ENCODE results near the gene RAPSN.

Gene RAPSN

GRCh38 chr11:47390422-47390760 is 58.5 kb downstream of the RAPSN start:
- no peak for TF ChIP-seq POLR2A (IDR thresholded peaks at IDR 0.05; ENCODE audit: low read length)
- no peak for TF ChIP-seq GATA1 (IDR thresholded peaks at IDR 0.05; ENCODE audit: low read depth, low read length)
- DNase-seq, result no peak

DNA sequence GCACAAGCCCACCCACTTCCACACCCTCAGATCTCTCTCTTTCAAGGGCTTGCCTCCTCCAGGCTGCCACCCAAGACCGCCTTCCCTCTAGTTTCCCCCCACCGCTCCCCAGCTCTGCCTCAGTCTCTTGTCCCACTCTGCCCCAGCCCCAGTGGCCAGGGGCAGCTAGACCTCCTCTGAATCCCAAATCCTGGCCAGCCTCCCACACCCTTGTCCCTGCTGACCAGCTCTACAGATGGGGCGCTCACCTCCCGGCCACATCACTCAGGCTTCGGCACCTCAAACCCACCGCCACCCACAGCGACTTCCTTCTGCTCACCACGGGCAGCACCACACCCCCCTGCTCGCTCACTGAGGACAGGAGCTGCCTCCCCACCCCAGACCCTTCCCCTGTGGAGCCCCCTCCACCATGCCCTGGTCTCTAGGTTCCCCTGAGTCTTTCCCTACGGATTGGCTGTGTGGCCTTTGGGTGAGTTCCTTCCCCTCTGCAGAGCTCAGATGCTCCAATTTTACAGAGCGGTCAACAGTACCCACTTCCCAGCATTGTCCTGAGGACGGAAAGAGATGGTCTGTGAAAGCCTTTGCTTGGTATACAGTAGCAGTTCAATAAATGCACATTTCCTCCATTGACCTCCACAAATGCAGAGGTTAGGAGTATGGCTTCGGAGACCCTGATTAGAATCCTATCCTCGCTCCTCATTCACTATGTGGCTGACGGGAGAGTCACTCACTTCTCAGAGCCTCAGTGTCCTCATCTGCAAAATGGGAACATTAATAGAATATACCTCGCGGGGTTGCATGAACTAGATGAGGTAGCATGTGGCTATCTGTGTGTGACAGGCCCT is 59.1 kb downstream of the RAPSN start:
- TF ChIP-seq GATA1 (IDR thresholded peaks at IDR 0.05; ENCODE audit: low read depth, low read length) (no peak), POLR2A (IDR thresholded peaks at IDR 0.05; ENCODE audit: low read length) (no peak)
- DNase-seq, result no peak

DNA sequence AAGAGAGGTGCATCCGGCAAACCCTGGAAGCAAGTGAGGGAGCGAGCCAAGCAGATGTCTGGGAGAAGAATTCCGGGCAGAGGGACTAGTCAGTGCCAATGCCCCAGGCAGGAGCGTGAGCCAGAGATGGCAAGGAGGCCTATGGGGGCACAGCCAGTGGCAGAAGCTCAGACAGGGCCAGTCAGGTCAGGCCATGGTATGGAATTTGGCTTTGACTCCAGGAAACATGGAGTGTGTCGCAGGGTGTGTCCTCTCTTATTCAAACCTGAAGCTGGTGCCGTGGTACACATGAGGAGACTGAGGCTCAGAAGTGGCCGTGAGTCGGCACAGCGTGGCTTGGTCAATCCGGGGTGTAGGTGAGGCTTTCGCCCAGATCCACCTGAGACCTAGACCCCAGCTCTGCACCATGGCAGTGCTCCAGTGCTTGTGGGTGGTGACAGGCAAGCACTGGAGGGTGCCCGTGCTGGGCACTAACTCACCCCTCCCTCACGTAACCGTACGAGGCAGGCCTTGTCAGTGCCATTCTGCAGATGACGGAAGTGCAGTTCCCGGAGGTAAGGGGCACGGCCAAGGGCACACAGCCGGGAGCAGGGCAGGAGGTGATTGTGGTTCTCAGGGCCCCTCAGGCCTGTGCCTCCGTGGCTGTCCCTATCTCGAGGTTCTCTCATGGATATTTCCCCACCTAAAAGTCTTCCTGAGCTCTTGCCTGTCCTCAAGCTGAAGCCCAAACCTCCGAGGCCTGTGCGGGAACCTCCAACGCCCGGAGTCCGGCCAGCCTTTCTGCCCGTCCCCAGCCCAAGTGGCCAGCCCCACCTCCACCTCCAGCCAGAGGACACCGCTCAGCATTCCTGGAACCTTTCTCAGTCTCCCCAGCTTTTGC is 60.0 kb downstream of the RAPSN start:
- no peak for TF ChIP-seq GATA1 (IDR thresholded peaks at IDR 0.05; ENCODE audit: low read depth, low read length)
- no peak for TF ChIP-seq POLR2A (IDR thresholded peaks at IDR 0.05; ENCODE audit: low read length)
- no peak for DNase-seq

DNA sequence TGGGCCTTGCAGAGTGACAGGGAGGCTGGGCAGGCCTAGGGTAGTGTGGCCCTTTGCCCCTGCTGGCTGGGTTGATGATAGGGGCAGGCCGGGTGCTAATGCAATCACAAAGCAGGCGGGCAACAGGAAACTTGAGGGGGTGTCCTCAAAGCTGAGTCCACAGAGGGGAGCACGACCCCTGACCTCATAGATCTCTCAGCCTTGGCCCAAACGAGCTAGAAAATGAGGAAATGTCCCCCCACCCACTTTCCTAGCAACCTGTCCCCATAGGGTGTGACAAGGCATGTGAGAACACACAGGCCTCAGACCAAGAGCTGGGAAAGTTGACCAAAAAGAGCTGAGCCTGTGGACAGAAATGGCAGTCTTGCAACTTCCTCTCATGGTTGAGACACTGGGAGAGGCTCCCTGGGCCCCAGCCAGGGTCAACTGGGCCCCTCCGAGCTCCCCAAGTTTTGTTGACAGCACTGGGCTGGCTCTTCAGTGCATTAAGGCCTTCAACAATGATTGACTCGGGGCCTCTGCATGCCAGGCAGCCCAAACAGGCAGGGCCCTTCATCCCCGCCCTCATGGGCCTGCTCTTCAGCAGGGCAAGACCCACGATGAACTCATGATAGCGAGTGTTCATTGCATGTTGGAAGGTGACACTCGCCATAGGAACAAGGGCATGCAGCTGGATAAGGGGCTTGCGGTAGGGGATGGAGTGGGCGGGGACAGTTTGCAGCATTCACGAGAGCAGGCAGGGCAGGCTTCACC is 60.8 kb downstream of the RAPSN start:
- no peak for DNase-seq
- no peak for TF ChIP-seq POLR2A (IDR thresholded peaks at IDR 0.05; ENCODE audit: low read length)
- no peak for TF ChIP-seq GATA1 (IDR thresholded peaks at IDR 0.05; ENCODE audit: low read depth, low read length)
